OCI-LY1 (cell line): ENCODE measurements around the gene SERHL2.

Experiments used
- H2AFZ ChIP-seq: fragments of 200-600 bp; sonication (generic), shearing (Covaris generic); 2 replicates; pipeline ENCODE4 v1.6.0; 2014; ENCODE audit warnings: antibody characterized with exemption, mild to moderate bottlenecking, low read length
- H3F3A ChIP-seq: fragments of 200-600 bp; sonication (generic), shearing (Covaris generic); 2 replicates; pipeline ENCODE4 v1.6.0; 2014; ENCODE audit warnings: mild to moderate bottlenecking, antibody characterized with exemption, low read length, moderate library complexity; ENCODE audit not compliant: insufficient read depth
- H3K27ac ChIP-seq: fragments of 200-600 bp; sonication (generic); 2 replicates; pipeline ENCODE4 v1.5.1; 2014; ENCODE audit warnings: low read length, mixed run types, mild to moderate bottlenecking, low read depth; ENCODE audit not compliant: poor library complexity, severe bottlenecking
- H3K27me3 ChIP-seq: fragments of 200-600 bp; sonication (generic); 2 replicates; pipeline ENCODE4 v1.6.0; 2014; ENCODE audit warnings: antibody characterized with exemption, mild to moderate bottlenecking, low read length, moderate library complexity; ENCODE audit not compliant: insufficient read depth
- H3K36me3 ChIP-seq: fragments of 200-600 bp; sonication (generic); 2 replicates; pipeline ENCODE4 v1.6.1; 2014; ENCODE audit warnings: mild to moderate bottlenecking, antibody characterized with exemption, low read length, moderate library complexity, mixed read lengths; ENCODE audit not compliant: insufficient read depth
- H3K4me1 ChIP-seq: fragments of 200-600 bp; sonication (generic); 2 replicates; pipeline ENCODE4 v1.5.1; 2014; ENCODE audit warnings: mild to moderate bottlenecking, low read length, moderate library complexity; ENCODE audit not compliant: insufficient read depth, severe bottlenecking
- H3K4me2 ChIP-seq: fragments of 200-600 bp; sonication (generic), shearing (Covaris generic); 2 replicates; pipeline ENCODE4 v1.6.1; 2014; ENCODE audit warnings: low read length
- H3K4me3 ChIP-seq: fragments of 200-600 bp; sonication (generic); 2 replicates; pipeline ENCODE4 v1.5.1; 2014; ENCODE audit warnings: low read length, low read depth, mild to moderate bottlenecking, mixed read lengths; ENCODE audit not compliant: poor library complexity, severe bottlenecking
- H3K79me2 ChIP-seq: fragments of 200-600 bp; shearing (Covaris generic); 2 replicates; pipeline ENCODE4 v1.6.1; 2016; ENCODE audit warnings: mixed run types, low read length, mixed read lengths; ENCODE audit not compliant: insufficient read depth
- H3K9ac ChIP-seq: fragments of 200-600 bp; sonication (generic), shearing (Covaris generic); 2 replicates; pipeline ENCODE4 v1.6.1; 2014; ENCODE audit warnings: mild to moderate bottlenecking, low read length, mixed read lengths
- H3K9me2 ChIP-seq: fragments of 200-600 bp; sonication (generic), shearing (Covaris generic); 2 replicates; pipeline ENCODE4 v1.6.1; 2014; ENCODE audit warnings: low read depth, mild to moderate bottlenecking, low read length, mixed read lengths
- H3K9me3 ChIP-seq: fragments of 200-600 bp; shearing (Covaris generic); 2 replicates; pipeline ENCODE4 v1.6.1; 2014; ENCODE audit warnings: low read length, mixed read lengths
- H4K20me1 ChIP-seq: fragments of 200-600 bp; sonication (generic), shearing (Covaris generic); 2 replicates; pipeline ENCODE4 v1.6.0; 2016; ENCODE audit warnings: mild to moderate bottlenecking, low read length; ENCODE audit not compliant: insufficient read depth
- CTCF ChIP-seq: fragments of 200-600 bp; sonication (generic), shearing (Covaris generic); IDR thresholded peaks from 2 replicates; pipeline ENCODE4 v1.5.1; 2017; ENCODE audit warnings: mild to moderate bottlenecking, antibody characterized with exemption, low read length, moderate library complexity, mixed read lengths
- EZH2 ChIP-seq: fragments of 200-600 bp; sonication (generic), shearing (Covaris generic); IDR thresholded peaks from 2 replicates; pipeline ENCODE4 v1.8.0; 2017; ENCODE audit warnings: borderline replicate concordance, mixed run types, mild to moderate bottlenecking, antibody characterized with exemption, low read length, moderate library complexity, mixed read lengths

SERHL2 gene

DNA sequence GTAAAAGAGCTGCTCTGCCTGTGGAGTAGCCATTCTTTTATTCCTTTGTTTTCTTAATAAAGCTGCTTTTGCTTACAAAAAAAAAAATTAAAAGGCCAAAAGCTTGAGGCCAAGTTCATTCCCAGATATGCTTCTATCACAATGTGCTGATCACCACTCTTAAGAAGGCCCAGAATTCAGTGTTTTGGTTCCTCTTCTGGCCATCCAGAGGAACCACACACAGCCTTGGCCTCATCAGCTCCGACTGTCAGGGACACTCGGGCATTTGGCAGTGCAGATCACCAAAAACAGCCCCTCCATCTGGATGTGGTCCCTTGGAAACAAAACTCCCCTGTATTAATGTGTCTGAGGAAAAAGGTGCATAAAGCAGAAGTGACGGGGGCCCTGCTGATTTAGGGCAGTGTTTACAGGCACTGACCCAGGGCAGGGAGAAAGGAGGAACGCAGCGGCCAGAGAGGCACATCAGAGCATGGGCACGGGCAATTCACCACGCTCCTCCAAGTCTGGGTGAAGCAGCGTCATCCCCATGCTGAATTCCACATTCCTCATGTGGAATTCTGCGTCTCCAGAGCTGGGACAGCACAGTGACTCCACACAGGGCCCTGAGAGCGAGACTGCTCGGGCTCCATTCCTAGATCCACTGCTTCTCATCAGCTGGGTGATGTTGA is 43.2 kb downstream of the SERHL2 start:
- Histone ChIP-seq H3K4me1 (no peaks in the 10 kb centered on the region), H2AFZ (no peak overlapping the region), H3K79me2 (no peaks in the 10 kb centered on the region), H3K9me2 (no peaks in the 10 kb centered on the region), H3K27ac (no peak overlapping the region), H3K4me3 (no peak overlapping the region), H4K20me1 (no peaks in the 10 kb centered on the region), H3K36me3 (peaks cover 93% of the 10 kb centered on the region), H3F3A (no peaks in the 10 kb centered on the region), H3K4me2 (no peak overlapping the region), H3K27me3 (no peaks in the 10 kb centered on the region), H3K9ac (no peak overlapping the region), H3K9me3 (no peaks in the 10 kb centered on the region)
- no peak for TF ChIP-seq EZH2
- TF ChIP-seq CTCF, result no peak

DNA sequence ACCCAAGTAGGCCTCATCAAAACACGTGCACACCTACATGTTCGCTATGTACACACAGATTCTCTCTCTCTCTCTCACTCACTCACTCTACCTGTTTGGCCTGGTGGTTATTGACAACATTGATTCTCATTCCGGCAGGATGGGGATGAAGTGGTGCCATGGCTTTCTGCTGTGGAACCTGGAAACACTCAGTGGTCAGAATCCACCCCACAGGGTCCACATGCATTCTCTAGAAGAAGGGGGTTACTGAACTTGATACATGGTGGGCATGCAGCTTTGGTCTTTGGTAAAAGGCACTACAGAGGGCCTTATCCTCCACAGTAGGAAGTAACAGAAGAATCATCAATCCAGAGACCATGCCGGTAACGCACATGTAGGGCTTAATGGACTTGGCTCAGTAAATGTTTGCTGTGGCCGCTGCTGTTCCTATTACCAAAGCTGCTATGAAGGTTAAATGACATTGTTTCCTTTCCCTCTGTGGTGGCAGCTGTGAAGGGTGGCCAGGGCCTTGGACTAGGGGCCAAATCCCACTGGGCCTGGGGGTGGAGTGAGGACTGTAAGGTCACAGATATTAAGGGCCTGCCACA is 48.2 kb downstream of the SERHL2 start:
- no peak overlapping the region for H3K27ac ChIP-seq
- no peak overlapping the region for H3K4me3 ChIP-seq
- H4K20me1 ChIP-seq, result no peaks in the 10 kb centered on the region; the same call in 1 of the 2 replicates
- TF ChIP-seq EZH2 (no peak), CTCF (no peak)
- H3K36me3 ChIP-seq, result peaks cover 87% of the 10 kb centered on the region
- H3K79me2 ChIP-seq, result peaks cover 35% of the 10 kb centered on the region
- H3K9me2 ChIP-seq, result no peaks in the 10 kb centered on the region
- H2AFZ ChIP-seq, result no peak overlapping the region
- H3K4me1 ChIP-seq, result no peaks in the 10 kb centered on the region
- no peaks in the 10 kb centered on the region for H3K9me3 ChIP-seq
- no peaks in the 10 kb centered on the region for H3F3A ChIP-seq
- no peak overlapping the region for H3K9ac ChIP-seq
- H3K27me3 ChIP-seq, result no peaks in the 10 kb centered on the region
- no peak overlapping the region for H3K4me2 ChIP-seq

GRCh38 chr22:42602470-42602869 is 48.7 kb downstream of the SERHL2 start:
- Histone ChIP-seq H3K27ac (no peak overlapping the region), H3K9me3 (no peaks in the 10 kb centered on the region), H3F3A (no peaks in the 10 kb centered on the region), H3K4me3 (no peak overlapping the region), H2AFZ (no peak overlapping the region), H3K4me1 (no peaks in the 10 kb centered on the region), H3K27me3 (no peaks in the 10 kb centered on the region), H3K36me3 (peaks cover 84% of the 10 kb centered on the region), H4K20me1 (no peaks in the 10 kb centered on the region; the same call in 1 of the 2 replicates), H3K79me2 (peaks cover 35% of the 10 kb centered on the region), H3K9me2 (no peaks in the 10 kb centered on the region), H3K4me2 (no peak overlapping the region), H3K9ac (no peak overlapping the region)
- TF ChIP-seq EZH2 (no peak), CTCF (no peak)
